ENCODE results near the gene OR52E2. TPM values are rescaled to one million over a fixed set of nuclear protein-coding genes. Genes with fewer than 3 reads are reported as not detected.

OR52E2 gene
- total RNA-seq, 6 experiments from 2014 or later, result not detected

DNA sequence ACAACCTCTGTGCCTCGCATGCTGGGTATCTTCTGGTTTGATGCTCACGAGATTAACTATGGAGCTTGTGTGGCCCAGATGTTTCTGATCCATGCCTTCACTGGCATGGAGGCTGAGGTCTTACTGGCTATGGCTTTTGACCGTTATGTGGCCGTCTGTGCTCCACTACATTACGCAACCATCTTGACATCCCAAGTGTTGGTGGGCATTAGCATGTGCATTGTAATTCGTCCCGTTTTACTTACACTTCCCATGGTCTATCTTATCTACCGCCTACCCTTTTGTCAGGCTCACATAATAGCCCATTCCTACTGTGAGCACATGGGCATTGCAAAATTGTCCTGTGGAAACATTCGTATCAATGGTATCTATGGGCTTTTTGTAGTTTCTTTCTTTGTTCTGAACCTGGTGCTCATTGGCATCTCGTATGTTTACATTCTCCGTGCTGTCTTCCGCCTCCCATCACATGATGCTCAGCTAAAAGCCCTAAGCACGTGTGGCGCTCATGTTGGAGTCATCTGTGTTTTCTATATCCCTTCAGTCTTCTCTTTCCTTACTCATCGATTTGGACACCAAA, 12.6 kb downstream of the OR52E2 start:
- no peak overlapping the region for H3K27ac ChIP-seq

DNA sequence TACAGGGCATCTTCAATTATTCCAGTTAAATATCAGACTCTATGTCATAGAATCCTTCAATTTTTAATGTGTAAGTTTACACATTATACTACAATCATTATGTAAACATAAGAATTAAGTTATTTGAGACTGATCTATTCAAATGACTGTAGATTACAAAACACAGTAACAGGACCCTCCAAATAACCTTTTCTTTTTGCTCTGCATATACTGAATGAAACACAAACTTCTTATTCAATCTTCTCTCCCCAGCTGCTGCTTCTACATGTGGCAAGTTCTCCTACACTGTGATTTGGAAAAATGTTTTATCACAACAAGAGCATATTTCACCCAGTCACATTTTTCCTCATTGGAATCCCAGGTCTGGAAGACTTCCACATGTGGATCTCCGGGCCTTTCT, 13.2 kb downstream of the OR52E2 start, which contains the start of gene OR52J3:
Gene OR52J3, plus strand, starts transcription at position 301 of the 400 bp plus-strand sequence. Its CDS starts 0 bp downstream, at position 301.
- H3K27ac ChIP-seq, result no peak within 1 kb of the TSS
- DNase-seq (no peak), ATAC-seq (no peak)
- H3K27me3 ChIP-seq, result no peaks in the 10 kb centered on the region
- intact Hi-C loops (cut with DNase I), result no loop called here
- WGBS (ENCODE audit: insufficient coverage, low coverage, low lambda C conversion rate, missing lambda C conversion rate), result 100% methylated on average over 1 of the region's 1 CpG
- no peak within 1 kb of the TSS for H3K4me3 ChIP-seq
- no peak for TF ChIP-seq POLR2A (IDR thresholded peaks at IDR 0.05)
- TF ChIP-seq CTCF (IDR thresholded peaks at IDR 0.05), result no peak
- no peaks in the 10 kb centered on the region for H3K4me1 ChIP-seq
- H3K36me3 ChIP-seq, result no peaks in the 10 kb centered on the region
- H3K9me3 ChIP-seq, result no peaks in the 10 kb centered on the region

More for the DNA sequence above, 12.6 kb downstream of the OR52E2 start:
- ATAC-seq (no peak), DNase-seq (no peak)
- intact Hi-C loops (cut with DNase I), result no loop called here
- no peaks in the 10 kb centered on the region for H3K9me3 ChIP-seq
- no peaks in the 10 kb centered on the region for H3K27me3 ChIP-seq
- H3K36me3 ChIP-seq, result no peaks in the 10 kb centered on the region
- WGBS (ENCODE audit: insufficient coverage, low coverage, low lambda C conversion rate, missing lambda C conversion rate), result 62% methylated on average over 12 of the region's 15 CpGs
- H3K4me1 ChIP-seq, result no peaks in the 10 kb centered on the region
- TF ChIP-seq CTCF (IDR thresholded peaks at IDR 0.05) (no peak), POLR2A (IDR thresholded peaks at IDR 0.05) (no peak)
- no peak overlapping the region for H3K4me3 ChIP-seq

- WGBS (ENCODE audit: insufficient coverage, low coverage, low lambda C conversion rate, missing lambda C conversion rate), result 12% methylated on average over 2 of the region's 2 CpGs
- no peak for DNase-seq
Measured at GRCh38 chr11:5043380-5043779, 16.0 kb downstream of the OR52E2 start.

DNA sequence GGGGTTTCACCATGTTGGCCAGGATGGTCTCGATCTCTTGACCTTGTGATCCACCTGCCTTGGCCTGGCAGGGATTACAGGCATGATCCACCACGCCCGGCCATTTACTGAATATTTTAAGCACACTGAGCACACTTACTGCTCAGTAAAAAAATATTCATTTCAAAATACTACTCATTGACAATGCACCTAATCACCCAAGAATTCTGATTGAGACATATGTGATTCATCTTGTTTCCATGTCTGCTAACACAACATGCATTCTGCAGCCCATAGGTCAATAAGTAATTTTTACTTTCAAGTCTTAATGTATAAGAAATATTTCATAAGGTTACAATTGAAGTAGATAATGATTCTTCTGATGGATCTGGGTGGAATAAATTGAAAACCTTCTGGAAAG, 17.3 kb downstream of the OR52E2 start:
- TF ChIP-seq CTCF (IDR thresholded peaks at IDR 0.05) (no peak), POLR2A (IDR thresholded peaks at IDR 0.05) (no peak)
- Histone ChIP-seq H3K4me3 (no peak overlapping the region), H3K36me3 (no peaks in the 10 kb centered on the region), H3K4me1 (no peaks in the 10 kb centered on the region), H3K27ac (no peak overlapping the region), H3K27me3 (no peaks in the 10 kb centered on the region), H3K9me3 (no peaks in the 10 kb centered on the region)
- intact Hi-C loops (cut with DNase I), result no loop called here
- DNase-seq, result no peak
- WGBS (ENCODE audit: insufficient coverage, low coverage, low lambda C conversion rate, missing lambda C conversion rate), result 28% methylated on average over 3 of the region's 3 CpGs
- ATAC-seq, result no peak

More at GRCh38 chr11:5043380-5043779, 16.0 kb downstream of the OR52E2 start:
- no peaks in the 10 kb centered on the region for H3K27me3 ChIP-seq
- H3K9me3 ChIP-seq, result no peaks in the 10 kb centered on the region
- H3K4me3 ChIP-seq, result no peak overlapping the region
- intact Hi-C loops (cut with DNase I), result no loop called here
- H3K36me3 ChIP-seq, result no peaks in the 10 kb centered on the region
- no peak overlapping the region for H3K27ac ChIP-seq
- TF ChIP-seq POLR2A (IDR thresholded peaks at IDR 0.05) (no peak), CTCF (IDR thresholded peaks at IDR 0.05) (no peak)
- H3K4me1 ChIP-seq, result no peaks in the 10 kb centered on the region
- ATAC-seq, result no peak

Measured in right lobe of liver (tissue), 6 donors.